GM23338 (cell line): ENCODE measurements around the gene FOXE3. TPM values are rescaled to one million over a fixed set of nuclear protein-coding genes. Genes with fewer than 3 reads are reported as not detected.

ENCODE experiments used
- ATAC-seq: fragments of 200-7000 bp; cut with Tn5 transposase; 3 replicates; pipeline ENCODE4 v1.9.1; 2020
- DNase-seq: peaks from one replicate; pipeline ENCODE4 v3.0.0-alpha.2; 2015; ENCODE audit warnings: low spot score
- H2AFZ ChIP-seq: fragments of 200-600 bp; sonication (generic); 2 replicates; pipeline ENCODE4 v1.8.0; 2016; ENCODE audit warnings: antibody characterized with exemption, mild to moderate bottlenecking, moderate library complexity
- H3F3A ChIP-seq: fragments of 200-600 bp; sonication (generic); replicated peaks from 2 replicates; pipeline ENCODE4 v1.8.0; 2017; ENCODE audit warnings: antibody characterized with exemption, mixed run types, low read depth
- H3K27ac ChIP-seq: fragments of 200-600 bp; sonication (generic); 2 replicates; pipeline ENCODE4 v1.6.1; 2016; ENCODE audit warnings: low read depth
- H3K27me3 ChIP-seq: fragments of 200-600 bp; sonication (generic); 2 replicates; pipeline ENCODE4 v1.8.0; 2016; ENCODE audit warnings: mild to moderate bottlenecking, mixed run types, moderate library complexity; ENCODE audit not compliant: insufficient read depth
- H3K36me3 ChIP-seq: fragments of 200-600 bp; sonication (generic); 2 replicates; pipeline ENCODE4 v1.8.0; 2016; ENCODE audit warnings: mild to moderate bottlenecking; ENCODE audit not compliant: insufficient read depth
- H3K4me1 ChIP-seq: fragments of 200-600 bp; sonication (generic); 2 replicates; pipeline ENCODE4 v1.8.0; 2016; ENCODE audit warnings: mild to moderate bottlenecking, moderate library complexity; ENCODE audit not compliant: insufficient read depth
- H3K4me2 ChIP-seq: fragments of 200-600 bp; sonication (generic); 2 replicates; pipeline ENCODE4 v1.7.1; 2017; ENCODE audit warnings: mixed run types
- H3K4me3 ChIP-seq: fragments of 200-600 bp; sonication (generic); 2 replicates; pipeline ENCODE4 v1.6.1; 2016; ENCODE audit warnings: mixed run types
- H3K79me2 ChIP-seq: fragments of 200-600 bp; sonication (generic); replicated peaks from 2 replicates; pipeline ENCODE4 v1.8.0; 2017; ENCODE audit warnings: mild to moderate bottlenecking; ENCODE audit not compliant: insufficient read depth
- H3K9me2 ChIP-seq: fragments of 200-600 bp; sonication (generic); 2 replicates; pipeline ENCODE4 v1.8.0; 2017; ENCODE audit not compliant: insufficient read depth
- H4K20me1 ChIP-seq: fragments of 200-600 bp; sonication (generic); replicated peaks from 2 replicates; pipeline ENCODE4 v1.8.0; 2017; ENCODE audit warnings: mild to moderate bottlenecking; ENCODE audit not compliant: insufficient read depth
- H3K27ac Mint-ChIP-seq: 2 replicates; pipeline ENCODE4 v1.8.0; 2020; ENCODE audit warnings: inconsistent platforms, mild to moderate bottlenecking, moderate library complexity, mixed read lengths
- H3K27me3 Mint-ChIP-seq: 3 replicates; pipeline ENCODE4 v1.8.0; 2022; ENCODE audit warnings: low read depth, mild to moderate bottlenecking, moderate library complexity, mixed read lengths, inconsistent platforms; ENCODE audit not compliant: insufficient read depth, poor library complexity
- H3K36me3 Mint-ChIP-seq: 3 replicates; pipeline ENCODE4 v1.8.0; 2021; ENCODE audit warnings: low read depth, mild to moderate bottlenecking, inconsistent platforms, moderate library complexity, mixed read lengths
- H3K4me1 Mint-ChIP-seq: 3 replicates; pipeline ENCODE4 v1.8.0; 2020; ENCODE audit warnings: mild to moderate bottlenecking, inconsistent platforms, mixed read lengths
- H3K4me3 Mint-ChIP-seq: 3 replicates; pipeline ENCODE4 v1.8.0; 2021; ENCODE audit warnings: moderate library complexity, mild to moderate bottlenecking, inconsistent platforms, mixed read lengths
- H3K9me3 Mint-ChIP-seq: 3 replicates; pipeline ENCODE4 v1.8.0; 2020; ENCODE audit warnings: moderate library complexity, mild to moderate bottlenecking, inconsistent platforms, mixed read lengths
- CREB1 ChIP-seq: fragments of 250-450 bp; sonication (Bioruptor Pico); IDR thresholded peaks from 2 replicates; pipeline ENCODE4 v1.5.0; 2020; ENCODE audit warnings: low read depth, mild to moderate bottlenecking, moderate library complexity
- EZH2 ChIP-seq: fragments of 200-600 bp; sonication (generic); IDR thresholded peaks from one replicate; pipeline ENCODE4 v1.8.0; 2017; ENCODE audit warnings: antibody characterized with exemption, mild to moderate bottlenecking, low read depth; ENCODE audit not compliant: unreplicated experiment
- EZH2phosphoT487 ChIP-seq: fragments of 200-600 bp; sonication (generic); IDR thresholded peaks from one replicate; pipeline ENCODE4 v1.8.1; 2018; ENCODE audit warnings: antibody characterized with exemption; ENCODE audit not compliant: unreplicated experiment
- JUNB ChIP-seq: IDR thresholded peaks from one replicate; pipeline ENCODE4 v1.6.1; 2016; ENCODE audit warnings: antibody characterized with exemption; ENCODE audit not compliant: unreplicated experiment
- NANOG ChIP-seq: IDR thresholded peaks from 2 replicates; pipeline ENCODE4 v1.6.1; 2016; ENCODE audit warnings: antibody characterized with exemption, borderline replicate concordance
- POLR2AphosphoS5 ChIP-seq: IDR thresholded peaks from 2 replicates; pipeline ENCODE4 v1.6.1; 2016; ENCODE audit warnings: antibody characterized with exemption, low read depth
- STAT1 ChIP-seq: IDR thresholded peaks from one replicate; pipeline ENCODE4 v1.6.1; 2016; ENCODE audit warnings: antibody characterized with exemption; ENCODE audit not compliant: unreplicated experiment
- ZNF114 ChIP-seq: fragments of 250-450 bp; sonication (Bioruptor Pico); IDR thresholded peaks from 2 replicates; pipeline ENCODE4 v1.5.0; 2020; ENCODE audit warnings: mild to moderate bottlenecking, moderate library complexity
- ZNF331 ChIP-seq: fragments of 250-450 bp; sonication (Bioruptor Pico); IDR thresholded peaks from 2 replicates; pipeline ENCODE4 v1.5.0; 2020; ENCODE audit warnings: low read depth, mild to moderate bottlenecking, moderate library complexity
- polyA plus RNA-seq: library from polyadenylated mRNA; unstranded; fragments of >200 nt; fragmentation: Nextera tagmentation; extraction: Ambion mirVana; gene quantifications from 2 replicates; pipeline ENCODE4 v1.2.1, GENCODE V29; 2016
- total RNA-seq: library from RNA; depleted of rRNA; stranded (reverse); fragments of >200 nt; shearing (Covaris generic); gene quantifications from 2 replicates; pipeline ENCODE4 v1.2.3, GENCODE V29; 2014
- TF ChIP-seq, protein P1 (sequence below), 2 experiments: fragments of 200-600 bp in 1 of 2; sonication (generic) in 1 of 2; conservative IDR thresholded peaks; 2 replicates each; pipeline versions ENCODE4 v1.5.1 to v1.6.1; 2016 to 2017; ENCODE audit warnings: antibody characterized with exemption in 2 of 2, low read depth in 2 of 2, mild to moderate bottlenecking in 2 of 2, moderate library complexity in 1 of 2
- TF ChIP-seq, protein P2 (sequence below): IDR thresholded peaks from 2 replicates; pipeline ENCODE4 v1.6.1; 2016; ENCODE audit warnings: antibody characterized with exemption
- TF ChIP-seq, protein P3 (sequence below): IDR thresholded peaks from one replicate; pipeline ENCODE4 v1.6.1; 2018; ENCODE audit warnings: antibody characterized with exemption; ENCODE audit not compliant: unreplicated experiment

Gene FOXE3
- total and polyA plus RNA-seq, 2 experiments from 2014 or later, result not detected

DNA sequence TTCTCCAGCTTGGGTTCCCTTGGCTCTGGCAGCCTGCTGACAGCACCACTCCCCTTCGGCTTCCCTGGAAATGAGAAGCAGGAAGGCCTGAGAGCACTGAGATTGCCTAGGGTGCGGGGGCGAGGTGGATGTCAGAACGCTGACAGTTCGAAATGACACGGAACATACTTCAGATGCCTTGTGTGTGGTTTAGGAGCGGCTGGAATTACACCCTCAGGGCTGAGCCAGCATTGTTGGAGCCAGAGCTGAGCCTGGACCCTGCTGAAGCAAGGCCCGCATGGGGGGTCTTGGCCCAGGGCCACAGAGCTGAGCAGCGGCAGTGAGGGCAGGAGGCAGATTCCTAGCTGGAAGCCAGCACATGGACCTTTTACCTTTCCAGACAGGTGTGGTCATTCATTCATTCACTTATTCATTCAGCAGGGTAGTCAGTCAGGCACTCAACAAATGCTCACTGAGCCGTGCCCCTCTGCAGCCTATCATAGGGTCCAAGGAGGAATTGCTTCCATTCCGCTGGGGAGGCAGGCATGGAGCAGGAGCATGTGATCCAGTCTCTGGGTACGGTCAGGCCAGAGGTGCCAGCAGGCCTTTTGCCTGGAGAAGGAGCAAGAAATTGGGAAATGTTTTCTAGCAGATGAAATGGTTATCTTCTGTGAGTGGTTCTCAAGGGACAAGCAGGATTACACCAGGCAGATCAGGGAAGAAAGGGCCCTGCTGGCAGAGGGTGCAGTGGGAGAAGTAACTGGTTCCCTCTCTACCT lies 6.6 kb upstream of the FOXE3 start (continued):
- TF ChIP-seq, protein P1, sequence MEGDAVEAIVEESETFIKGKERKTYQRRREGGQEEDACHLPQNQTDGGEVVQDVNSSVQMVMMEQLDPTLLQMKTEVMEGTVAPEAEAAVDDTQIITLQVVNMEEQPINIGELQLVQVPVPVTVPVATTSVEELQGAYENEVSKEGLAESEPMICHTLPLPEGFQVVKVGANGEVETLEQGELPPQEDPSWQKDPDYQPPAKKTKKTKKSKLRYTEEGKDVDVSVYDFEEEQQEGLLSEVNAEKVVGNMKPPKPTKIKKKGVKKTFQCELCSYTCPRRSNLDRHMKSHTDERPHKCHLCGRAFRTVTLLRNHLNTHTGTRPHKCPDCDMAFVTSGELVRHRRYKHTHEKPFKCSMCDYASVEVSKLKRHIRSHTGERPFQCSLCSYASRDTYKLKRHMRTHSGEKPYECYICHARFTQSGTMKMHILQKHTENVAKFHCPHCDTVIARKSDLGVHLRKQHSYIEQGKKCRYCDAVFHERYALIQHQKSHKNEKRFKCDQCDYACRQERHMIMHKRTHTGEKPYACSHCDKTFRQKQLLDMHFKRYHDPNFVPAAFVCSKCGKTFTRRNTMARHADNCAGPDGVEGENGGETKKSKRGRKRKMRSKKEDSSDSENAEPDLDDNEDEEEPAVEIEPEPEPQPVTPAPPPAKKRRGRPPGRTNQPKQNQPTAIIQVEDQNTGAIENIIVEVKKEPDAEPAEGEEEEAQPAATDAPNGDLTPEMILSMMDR (conservative IDR thresholded peaks at IDR 0.05; ENCODE audit: low read depth in 2 of 2), result no peak
- TF ChIP-seq EZH2phosphoT487, result no peak
- TF ChIP-seq JUNB, result no peak
- TF ChIP-seq, protein P2, sequence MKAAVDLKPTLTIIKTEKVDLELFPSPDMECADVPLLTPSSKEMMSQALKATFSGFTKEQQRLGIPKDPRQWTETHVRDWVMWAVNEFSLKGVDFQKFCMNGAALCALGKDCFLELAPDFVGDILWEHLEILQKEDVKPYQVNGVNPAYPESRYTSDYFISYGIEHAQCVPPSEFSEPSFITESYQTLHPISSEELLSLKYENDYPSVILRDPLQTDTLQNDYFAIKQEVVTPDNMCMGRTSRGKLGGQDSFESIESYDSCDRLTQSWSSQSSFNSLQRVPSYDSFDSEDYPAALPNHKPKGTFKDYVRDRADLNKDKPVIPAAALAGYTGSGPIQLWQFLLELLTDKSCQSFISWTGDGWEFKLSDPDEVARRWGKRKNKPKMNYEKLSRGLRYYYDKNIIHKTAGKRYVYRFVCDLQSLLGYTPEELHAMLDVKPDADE, result no peak
- no peak for TF ChIP-seq EZH2
- TF ChIP-seq, protein P3, sequence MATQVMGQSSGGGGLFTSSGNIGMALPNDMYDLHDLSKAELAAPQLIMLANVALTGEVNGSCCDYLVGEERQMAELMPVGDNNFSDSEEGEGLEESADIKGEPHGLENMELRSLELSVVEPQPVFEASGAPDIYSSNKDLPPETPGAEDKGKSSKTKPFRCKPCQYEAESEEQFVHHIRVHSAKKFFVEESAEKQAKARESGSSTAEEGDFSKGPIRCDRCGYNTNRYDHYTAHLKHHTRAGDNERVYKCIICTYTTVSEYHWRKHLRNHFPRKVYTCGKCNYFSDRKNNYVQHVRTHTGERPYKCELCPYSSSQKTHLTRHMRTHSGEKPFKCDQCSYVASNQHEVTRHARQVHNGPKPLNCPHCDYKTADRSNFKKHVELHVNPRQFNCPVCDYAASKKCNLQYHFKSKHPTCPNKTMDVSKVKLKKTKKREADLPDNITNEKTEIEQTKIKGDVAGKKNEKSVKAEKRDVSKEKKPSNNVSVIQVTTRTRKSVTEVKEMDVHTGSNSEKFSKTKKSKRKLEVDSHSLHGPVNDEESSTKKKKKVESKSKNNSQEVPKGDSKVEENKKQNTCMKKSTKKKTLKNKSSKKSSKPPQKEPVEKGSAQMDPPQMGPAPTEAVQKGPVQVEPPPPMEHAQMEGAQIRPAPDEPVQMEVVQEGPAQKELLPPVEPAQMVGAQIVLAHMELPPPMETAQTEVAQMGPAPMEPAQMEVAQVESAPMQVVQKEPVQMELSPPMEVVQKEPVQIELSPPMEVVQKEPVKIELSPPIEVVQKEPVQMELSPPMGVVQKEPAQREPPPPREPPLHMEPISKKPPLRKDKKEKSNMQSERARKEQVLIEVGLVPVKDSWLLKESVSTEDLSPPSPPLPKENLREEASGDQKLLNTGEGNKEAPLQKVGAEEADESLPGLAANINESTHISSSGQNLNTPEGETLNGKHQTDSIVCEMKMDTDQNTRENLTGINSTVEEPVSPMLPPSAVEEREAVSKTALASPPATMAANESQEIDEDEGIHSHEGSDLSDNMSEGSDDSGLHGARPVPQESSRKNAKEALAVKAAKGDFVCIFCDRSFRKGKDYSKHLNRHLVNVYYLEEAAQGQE, result no peak
- no peak for TF ChIP-seq STAT1
- TF ChIP-seq ZNF114, result no peak
- no peak for TF ChIP-seq CREB1 (CRISPR knock-in tag)

DNA sequence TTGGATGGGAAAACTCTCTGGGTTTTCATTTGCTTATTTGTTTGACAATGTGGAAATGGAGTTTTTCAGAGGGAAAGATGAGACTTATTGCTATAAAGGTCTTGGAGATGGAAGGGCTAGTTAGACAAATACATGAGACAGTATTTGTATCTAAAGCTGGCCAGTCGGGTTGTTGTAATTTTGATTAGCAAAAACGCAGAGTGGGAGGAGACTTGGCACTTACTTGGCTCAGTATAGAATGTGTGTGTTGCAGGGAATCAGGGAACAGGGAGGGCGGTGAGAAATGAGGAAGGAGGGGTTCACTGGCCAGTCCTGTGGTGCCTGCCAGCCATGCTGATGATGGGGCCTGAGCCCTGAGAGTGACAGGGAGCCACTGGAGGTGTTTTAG lies 6.0 kb upstream of the FOXE3 start:
- Histone ChIP-seq H3K4me2 (no peak overlapping the region), H3K4me1 (no peaks in the 10 kb centered on the region), H3F3A (no peaks in the 10 kb centered on the region), H3K36me3 (no peaks in the 10 kb centered on the region), H3K27me3 (peaks cover 26% of the 10 kb centered on the region), H2AFZ (no peak overlapping the region), H4K20me1 (no peaks in the 10 kb centered on the region), H3K9me2 (no peaks in the 10 kb centered on the region), H3K4me3 (no peak overlapping the region), H3K27ac (no peak overlapping the region), H3K79me2 (no peaks in the 10 kb centered on the region)
- Mint-ChIP-seq H3K4me1 (peaks cover 2% of the 10 kb centered on the region; the same call in 1 of the 3 replicates), H3K27me3 (peaks cover 18% of the 10 kb centered on the region), H3K9me3 (no peaks in the 10 kb centered on the region; the same call in 2 of the 3 replicates), H3K27ac (no peak overlapping the region), H3K36me3 (no peaks in the 10 kb centered on the region), H3K4me3 (no peak overlapping the region)
- ATAC-seq (no peak), DNase-seq (no peak)
- TF ChIP-seq ZNF331 (CRISPR knock-in tag) (no peak), NANOG (no peak), STAT1 (no peak), JUNB (no peak), POLR2AphosphoS5 (no peak), EZH2phosphoT487 (no peak), CREB1 (CRISPR knock-in tag) (no peak), EZH2 (no peak)
- TF ChIP-seq, protein P3, result no peak
- TF ChIP-seq, protein P2, result no peak
- TF ChIP-seq, protein P1 (conservative IDR thresholded peaks at IDR 0.05; ENCODE audit: low read depth in 2 of 2), result no peak
